HG03460 (cell line): ENCODE measurements around the gene SLC27A1.

ENCODE experiments used
- ATAC-seq: cut with Tn5 transposase; IDR thresholded peaks from one replicate; pipeline ENCODE4 v1.9.1; 2021; ENCODE audit not compliant: unreplicated experiment

The SLC27A1 gene

DNA sequence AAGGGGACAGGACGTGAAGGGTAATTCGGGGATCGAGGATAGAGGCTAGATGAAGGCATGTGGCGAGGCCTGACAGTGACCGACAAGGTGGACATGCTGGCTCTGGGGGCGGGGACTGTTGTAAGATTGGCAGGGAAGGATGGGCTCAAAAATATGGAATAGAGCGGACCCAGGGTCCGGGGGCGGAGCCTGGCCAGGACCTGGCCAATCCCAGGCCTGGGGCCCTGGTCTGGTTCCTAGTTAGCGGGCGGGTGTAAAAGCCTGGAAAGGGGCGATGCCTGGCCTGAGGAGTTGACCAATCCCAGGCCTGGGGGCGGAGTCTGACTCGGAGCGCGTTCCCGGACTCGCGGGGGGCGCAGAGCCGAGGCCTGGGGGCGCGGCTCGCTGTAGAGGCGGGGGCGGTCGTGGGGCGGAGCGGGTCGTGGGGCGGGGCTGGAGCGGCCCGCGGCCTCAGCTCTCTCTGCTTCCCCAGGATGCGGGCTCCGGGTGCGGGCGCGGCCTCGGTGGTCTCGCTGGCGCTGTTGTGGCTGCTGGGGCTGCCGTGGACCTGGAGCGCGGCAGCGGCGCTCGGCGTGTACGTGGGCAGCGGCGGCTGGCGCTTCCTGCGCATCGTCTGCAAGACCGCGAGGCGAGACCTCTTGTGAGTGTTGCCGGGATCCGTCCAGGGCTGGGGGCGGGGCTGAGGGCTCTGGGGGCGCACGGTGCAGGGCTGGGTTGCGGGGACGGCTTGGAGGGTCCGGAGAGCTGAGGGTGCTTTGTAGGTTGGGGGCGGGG is at the start of gene SLC27A1:
Gene SLC27A1, plus strand, starts transcription at position 457 of the 774 bp plus-strand sequence. Its CDS starts 17 bp downstream, at position 474.
- ATAC-seq: peak; percentile 80

DNA sequence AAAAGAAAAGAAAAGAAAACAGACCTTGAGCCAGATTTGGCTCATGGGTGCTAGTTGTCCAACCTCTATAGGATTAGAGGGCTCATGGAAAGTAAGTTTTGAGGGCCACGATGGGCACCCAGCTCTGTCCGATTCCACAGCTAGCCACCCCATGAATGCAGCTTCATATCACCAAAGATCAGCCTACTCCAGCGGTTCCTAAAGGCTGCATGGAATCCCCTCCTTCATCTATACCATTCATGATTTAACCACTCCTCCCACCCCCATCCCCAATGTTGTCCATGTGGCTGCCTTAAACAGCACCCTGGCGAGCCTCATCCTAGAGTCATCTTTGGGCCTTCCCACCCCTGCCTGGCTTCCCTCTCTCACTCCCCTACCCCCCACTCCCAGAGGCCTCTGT is 48.4 kb upstream of the SLC27A1 start:
- ATAC-seq: no peak

GRCh38 chr19:17423429-17424208 is 46.7 kb upstream of the SLC27A1 start:
- no peak for ATAC-seq

DNA sequence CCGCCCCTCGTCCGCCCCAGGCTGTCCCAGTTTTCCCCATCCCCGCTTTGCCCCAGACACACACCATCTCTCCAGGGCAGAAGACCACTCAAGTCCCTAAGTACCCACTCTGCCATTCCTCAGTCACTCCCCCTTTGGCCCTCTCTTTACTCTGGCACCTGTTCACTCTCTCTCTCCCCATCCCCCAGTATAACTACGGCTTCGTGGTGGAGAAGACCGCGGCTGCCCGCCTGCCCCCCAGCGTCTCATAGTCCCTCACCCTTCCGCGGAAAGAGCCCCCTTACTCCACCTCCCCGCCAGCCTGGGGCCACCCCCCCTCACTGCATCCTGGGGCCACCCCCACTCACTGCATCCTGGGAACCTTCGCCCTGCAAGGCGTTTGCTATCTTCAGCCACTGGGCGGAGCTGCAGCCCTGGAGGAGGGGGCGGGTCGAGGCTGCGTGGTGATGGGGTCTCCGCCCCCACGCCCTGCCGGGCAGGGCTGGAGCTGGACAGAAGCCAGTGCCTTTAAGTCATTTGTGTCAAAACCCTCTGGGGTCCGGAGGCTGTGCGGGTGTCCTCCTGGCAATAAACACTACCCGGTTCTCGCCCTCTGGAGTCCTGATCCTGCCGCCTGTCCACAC is 45.5 kb upstream of the SLC27A1 start:
- no peak for ATAC-seq

DNA sequence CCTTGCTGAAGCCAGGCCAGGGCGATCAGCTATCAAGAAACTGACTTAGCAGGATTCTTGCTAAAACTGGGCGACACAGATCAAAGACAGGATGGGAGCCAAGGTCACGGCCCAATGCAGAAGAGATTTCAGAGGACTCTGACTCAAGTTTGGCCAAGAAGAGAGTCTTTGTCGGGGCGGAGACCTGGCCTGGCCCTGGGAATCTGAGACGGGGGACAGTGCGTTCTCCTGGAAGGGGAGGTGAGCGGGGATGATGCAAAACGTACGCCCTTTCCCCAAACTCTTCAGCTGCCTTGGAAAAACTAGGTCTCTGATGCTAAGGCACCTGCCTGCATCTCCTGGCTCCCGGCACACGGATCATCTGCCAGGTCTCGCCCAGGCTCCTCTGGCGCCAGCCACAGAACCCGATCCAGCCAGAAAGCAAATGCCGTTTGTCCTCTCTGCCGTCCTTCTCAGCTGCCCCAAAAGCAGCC is 40.6 kb upstream of the SLC27A1 start:
- ATAC-seq: no peak

GRCh38 chr19:17431417-17431816 is 38.9 kb upstream of the SLC27A1 start:
- no peak for ATAC-seq

GRCh38 chr19:17435218-17435617 is 35.1 kb upstream of the SLC27A1 start:
- no peak for ATAC-seq

- no peak for ATAC-seq
These were observed 34.0 kb upstream of the SLC27A1 start for GRCh38 chr19:17436094-17436873.

- no peak for ATAC-seq
These were observed 33.5 kb upstream of the SLC27A1 start for GRCh38 chr19:17436874-17437267.

DNA sequence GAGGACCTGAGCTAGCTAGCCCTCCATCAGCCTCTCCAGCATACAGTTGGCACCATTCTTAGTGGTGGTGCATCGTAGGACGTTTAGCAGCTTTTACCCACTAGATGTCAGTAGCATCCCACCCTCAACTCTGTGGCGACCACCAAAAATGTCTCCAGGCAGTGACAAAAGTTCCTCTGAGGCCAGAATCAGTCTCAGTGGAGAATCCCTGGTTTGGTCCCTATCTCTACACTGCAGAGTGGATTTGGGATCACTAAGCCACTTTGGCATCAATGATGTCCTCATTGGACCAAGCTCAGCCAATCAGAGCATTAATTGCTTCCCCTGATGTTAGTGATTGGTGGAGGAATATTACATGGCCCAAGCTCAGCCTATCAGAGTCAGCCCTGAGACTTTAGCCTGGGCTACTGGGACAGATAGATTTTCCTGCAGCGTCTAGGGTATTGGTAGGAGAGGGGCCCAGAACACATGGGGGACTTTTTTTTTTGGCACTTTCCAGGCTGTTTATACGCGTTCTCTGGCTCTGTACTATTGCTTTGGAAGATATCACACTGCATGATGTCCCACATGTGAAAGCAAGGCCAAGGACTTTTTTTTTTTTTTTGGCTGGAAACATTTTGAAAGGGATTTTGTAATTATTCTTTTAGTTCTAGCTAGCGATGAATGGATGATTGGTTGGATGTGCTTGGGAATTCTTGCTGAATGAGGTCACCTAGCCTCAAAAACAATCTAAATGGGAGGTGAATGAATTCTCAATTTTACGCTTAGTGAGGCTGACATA is 28.9 kb upstream of the SLC27A1 start:
- no peak for ATAC-seq

DNA sequence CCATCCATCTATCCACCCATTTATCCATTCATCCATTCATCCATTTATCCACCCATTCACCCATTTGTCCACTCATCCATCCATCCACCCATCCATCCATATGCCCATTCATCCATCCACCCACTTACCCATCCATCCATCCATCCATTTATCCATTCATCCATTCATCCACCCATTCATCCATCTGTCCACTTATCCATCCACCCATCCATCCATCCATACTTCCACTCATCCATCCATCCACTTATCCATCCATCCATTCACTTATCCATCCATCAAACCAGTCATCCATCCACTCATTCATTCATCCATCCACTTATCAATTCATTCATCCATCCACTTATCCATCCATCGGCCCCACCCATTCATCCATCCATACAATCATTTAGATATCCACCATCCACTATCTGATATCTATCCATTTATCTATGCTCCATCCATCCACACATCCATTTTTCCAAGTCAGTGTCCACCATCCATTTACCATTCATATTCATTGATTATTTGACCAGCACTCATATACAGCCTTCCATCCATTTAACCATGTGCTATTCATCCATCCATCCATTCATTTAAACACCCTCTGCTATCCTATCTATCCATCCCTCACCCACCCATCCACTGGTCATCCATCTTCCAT is 24.7 kb upstream of the SLC27A1 start:
- ATAC-seq: no peak

- ATAC-seq: no peak
These were observed 22.6 kb upstream of the SLC27A1 start for GRCh38 chr19:17447704-17448130.

DNA sequence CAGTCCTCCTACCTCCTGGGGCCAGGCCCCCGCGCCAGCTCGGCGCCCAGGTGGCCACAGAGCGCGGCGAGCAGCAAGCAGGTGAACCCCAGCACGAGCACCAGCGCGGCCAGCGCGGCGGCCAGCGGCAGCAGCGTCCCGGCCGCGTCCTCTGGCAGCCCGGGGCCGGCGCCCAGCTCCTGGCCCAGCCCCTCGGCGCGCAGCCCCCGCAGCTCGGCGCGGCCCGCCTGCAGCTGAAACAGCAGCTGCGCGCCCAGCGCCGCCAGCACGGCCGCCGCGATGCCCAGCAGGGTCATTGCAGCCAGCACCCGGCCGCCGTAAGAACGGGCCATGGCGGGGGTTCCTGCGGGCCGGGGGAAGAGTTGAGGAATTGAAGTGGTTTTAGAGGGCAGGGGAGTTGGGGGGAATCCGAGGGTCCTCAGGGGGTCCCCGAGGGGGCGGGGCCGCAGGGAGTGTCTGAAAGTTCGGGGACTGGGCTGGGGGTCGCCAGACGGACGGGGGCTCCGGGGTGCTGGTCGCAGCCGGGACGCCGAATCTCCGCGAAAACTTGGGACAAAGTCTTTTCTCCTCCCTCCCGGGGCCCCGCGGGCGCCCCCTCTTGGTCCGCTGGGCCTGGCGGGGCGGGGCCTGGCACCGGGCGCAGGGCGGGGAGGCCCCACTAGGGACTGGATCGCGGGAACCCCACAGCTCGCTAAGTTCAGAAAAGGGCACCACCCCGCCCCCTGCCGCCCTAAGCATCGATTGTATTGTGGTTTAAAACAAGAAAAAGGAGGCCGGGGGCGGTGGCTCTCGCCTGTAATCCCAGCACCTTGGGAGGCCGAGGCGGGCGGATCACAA is 22.0 kb upstream of the SLC27A1 start, which contains the start of gene TMEM221:
Gene TMEM221, minus strand, starts transcription at position 538 of the 837 bp plus-strand sequence. Its CDS starts 206 bp downstream, at position 332.
- no peak for ATAC-seq

GRCh38 chr19:17450264-17451075 is 19.9 kb upstream of the SLC27A1 start:
- ATAC-seq: no peak

- no peak for ATAC-seq
These were observed 18.5 kb upstream of the SLC27A1 start for GRCh38 chr19:17451820-17452219.

- no peak for ATAC-seq
These were observed 15.7 kb upstream of the SLC27A1 start for GRCh38 chr19:17454576-17455071.

GRCh38 chr19:17455308-17456123 is 14.8 kb upstream of the SLC27A1 start:
- no peak for ATAC-seq
